SK-N-SH (cell line): Measurements from ENCODE around the gene NTHL1. TPM values are rescaled to one million over a fixed set of nuclear protein-coding genes. Genes with fewer than 3 reads are reported as not detected.

Experiments
- CTCF ChIA-PET: fragments of 300-600, 350-600 bp; formaldehyde crosslinking; extraction: SDS; loops from one replicate; lab custom pipeline; 2021; lab: Yijun Ruan, JAX
- POLR2A ChIA-PET: fragments of 350-600 bp; sonication (Branson Sonifier 250); formaldehyde crosslinking; extraction: SDS; loops from one replicate; lab custom pipeline; 2020; ENCODE audit warnings: antibody characterized with exemption, inconsistent platforms; lab: Yijun Ruan, JAX
- DNase-seq: peaks from one replicate; pipeline ENCODE4 v3.0.0; 2012
- H2AFZ ChIP-seq: fragments of 200-600 bp; sonication (generic); 2 replicates; pipeline ENCODE4 v1.8.1; 2016; ENCODE audit warnings: antibody characterized with exemption, mild to moderate bottlenecking, low read depth
- H3F3A ChIP-seq: fragments of 200-600 bp; sonication (generic); replicated peaks from 2 replicates; pipeline ENCODE3; 2016; ENCODE audit warnings: antibody characterized with exemption, mild to moderate bottlenecking; ENCODE audit not compliant: insufficient read depth
- H3K27ac ChIP-seq, 2 experiments: fragments of 200-500 bp in 1 of 2; fragments of 200-600 bp in 1 of 2; sonication (Bioruptor generic) in 1 of 2; sonication (generic), shearing (Covaris generic) in 1 of 2; 2 replicates each; pipeline versions ENCODE4 v1.5.1 to v1.6.1; 2014 to 2016; ENCODE audit warnings: low read depth in 2 of 2, inconsistent platforms in 1 of 2, low read length in 1 of 2, mild to moderate bottlenecking in 1 of 2, mixed read lengths in 1 of 2
- H3K27me3 ChIP-seq: fragments of 200-600 bp; sonication (generic), shearing (Covaris generic); 2 replicates; pipeline ENCODE4 v1.6.1; 2016; ENCODE audit warnings: mixed run types; ENCODE audit not compliant: insufficient read depth
- H3K36me3 ChIP-seq, 2 experiments: fragments of 200-500 bp in 1 of 2; fragments of 200-600 bp in 1 of 2; sonication (Bioruptor generic) in 1 of 2; sonication (generic) in 1 of 2; replicated peaks in 1 of 2; 2 replicates each; pipeline versions ENCODE3 to v1.5.1; 2014 to 2016; ENCODE audit warnings: low read length in 1 of 2, mild to moderate bottlenecking in 1 of 2; ENCODE audit not compliant: insufficient read depth in 2 of 2, control insufficient read depth in 1 of 2
- H3K4me1 ChIP-seq, 2 experiments: fragments of 200-500 bp in 1 of 2; fragments of 200-600 bp in 1 of 2; sonication (Bioruptor generic) in 1 of 2; sonication (generic), shearing (Covaris generic) in 1 of 2; 2 replicates each; pipeline versions ENCODE4 v1.5.1 to v1.6.1; 2014 to 2016; ENCODE audit warnings: low read depth in 1 of 2, low read length in 1 of 2, mixed run types in 1 of 2; ENCODE audit not compliant: insufficient read depth in 2 of 2, control insufficient read depth in 1 of 2
- H3K4me2 ChIP-seq: fragments of 200-600 bp; sonication (generic), shearing (Covaris generic); 2 replicates; pipeline ENCODE4 v1.6.1; 2017; ENCODE audit warnings: mixed run types
- H3K4me3 ChIP-seq, 2 experiments: fragments of 200-500 bp in 1 of 2; fragments of 200-600 bp in 1 of 2; sonication (Bioruptor generic) in 1 of 2; sonication (generic), shearing (Covaris generic) in 1 of 2; 2 replicates each; pipeline versions ENCODE4 v1.5.1 to v1.8.1; 2014 to 2016; ENCODE audit warnings: low read depth in 2 of 2, inconsistent platforms in 1 of 2, low read length in 1 of 2, mild to moderate bottlenecking in 1 of 2, mixed read lengths in 1 of 2, moderate library complexity in 1 of 2
- H3K79me2 ChIP-seq: fragments of 200-600 bp; sonication (generic); 2 replicates; pipeline ENCODE4 v1.8.1; 2017; ENCODE audit warnings: mild to moderate bottlenecking; ENCODE audit not compliant: insufficient read depth
- H3K9ac ChIP-seq: fragments of 200-600 bp; sonication (generic); 2 replicates; pipeline ENCODE4 v1.6.1; 2017; ENCODE audit warnings: mixed run types
- H3K9me2 ChIP-seq: fragments of 200-600 bp; sonication (generic); 2 replicates; pipeline ENCODE4 v1.6.1; 2017; ENCODE audit warnings: mixed run types
- H3K9me3 ChIP-seq: fragments of 200-600 bp; sonication (generic); 2 replicates; pipeline ENCODE4 v1.6.1; 2017; ENCODE audit warnings: mixed run types, mild to moderate bottlenecking, moderate library complexity
- H4K20me1 ChIP-seq: fragments of 200-600 bp; sonication (generic); 2 replicates; pipeline ENCODE4 v1.6.1; 2017; ENCODE audit warnings: mild to moderate bottlenecking, mixed run types; ENCODE audit not compliant: insufficient read depth
- ELF1 ChIP-seq: IDR thresholded peaks from 2 replicates; pipeline ENCODE4 v1.4.0; 2012
- EP300 ChIP-seq, 2 experiments: IDR thresholded peaks; 2 replicates each; pipeline versions ENCODE4 v1.4.0 to v1.6.1; 2012; ENCODE audit warnings: borderline replicate concordance in 1 of 2, low read depth in 1 of 2, low read length in 1 of 2
- EZH2phosphoT487 ChIP-seq: fragments of 200-600 bp; sonication (generic); IDR thresholded peaks from 2 replicates; pipeline ENCODE4 v1.6.1; 2017; ENCODE audit warnings: low read depth, mixed run types, mild to moderate bottlenecking, antibody characterized with exemption, moderate library complexity, borderline replicate concordance
- FOXJ3 ChIP-seq: sonication (generic); formaldehyde crosslinking; IDR thresholded peaks from 2 replicates; pipeline ENCODE4 v1.5.1; 2020; ENCODE audit warnings: mild to moderate bottlenecking, missing genetic modification reagents
- GABPA ChIP-seq: IDR thresholded peaks from 2 replicates; pipeline ENCODE4 v1.4.0; 2012; ENCODE audit warnings: low read depth, mild to moderate bottlenecking
- GATA2 ChIP-seq: sonication (generic); formaldehyde crosslinking; IDR thresholded peaks from 2 replicates; pipeline ENCODE4 v1.5.0; 2020; ENCODE audit warnings: mild to moderate bottlenecking, missing genetic modification reagents
- JUND ChIP-seq: IDR thresholded peaks from 2 replicates; pipeline ENCODE4 v1.4.0; 2012
- MXI1 ChIP-seq: IDR thresholded peaks from 2 replicates; pipeline ENCODE4 v1.6.1; 2012; ENCODE audit warnings: mild to moderate bottlenecking, low read depth, low read length, improper control_type of control experiment
- RAD21 ChIP-seq: IDR thresholded peaks from 2 replicates; pipeline ENCODE4 v1.6.1; 2012; ENCODE audit warnings: mild to moderate bottlenecking, low read length
- RCOR1 ChIP-seq: fragments of 150-350 bp; IDR thresholded peaks from 2 replicates; pipeline ENCODE4 v1.6.1; 2017; ENCODE audit warnings: antibody characterized with exemption, low read length
- RFX5 ChIP-seq: IDR thresholded peaks from 2 replicates; pipeline ENCODE4 v1.6.1; 2012; ENCODE audit warnings: mild to moderate bottlenecking, improper control_type of control experiment, low read length
- RXRA ChIP-seq: IDR thresholded peaks from 2 replicates; pipeline ENCODE4 v1.4.0; 2012; ENCODE audit warnings: low read depth, mild to moderate bottlenecking, borderline replicate concordance
- TAF1 ChIP-seq: IDR thresholded peaks from 2 replicates; pipeline ENCODE4 v1.6.1; 2012; ENCODE audit warnings: low read depth, mild to moderate bottlenecking, low read length, moderate library complexity, borderline replicate concordance
- TCF12 ChIP-seq: IDR thresholded peaks from 2 replicates; pipeline ENCODE4 v1.4.0; 2012
- TEAD4 ChIP-seq: IDR thresholded peaks from 2 replicates; pipeline ENCODE4 v1.4.0; 2012; ENCODE audit warnings: mild to moderate bottlenecking, borderline replicate concordance; ENCODE audit not compliant: insufficient read depth
- WGBS: methylation state at CpG from one replicate; pipeline ENCODE4 v1.1.6; 2017; ENCODE audit warnings: low lambda C conversion rate; 5-methylcytosine and 5-hydroxymethylcytosine counted together
- polyA plus RNA-seq, 3 experiments: library from polyadenylated mRNA; depleted of rRNA; stranded (reverse); fragments of >200 nt; gene quantifications; 2 replicates each; pipeline ENCODE4 v1.2.3, GENCODE V29; 2012
- TF ChIP-seq, protein P1 (sequence below): fragments of 150-350 bp; IDR thresholded peaks from 2 replicates; pipeline ENCODE4 v1.6.1; 2016; ENCODE audit warnings: mild to moderate bottlenecking, low read depth, low read length
- TF ChIP-seq, protein P2 (sequence below): IDR thresholded peaks from 2 replicates; pipeline ENCODE4 v1.6.1; 2012; ENCODE audit warnings: mild to moderate bottlenecking, low read depth, low read length, moderate library complexity
- TF ChIP-seq, protein P3 (sequence below): IDR thresholded peaks from 2 replicates; pipeline ENCODE4 v1.4.0; 2012; ENCODE audit warnings: low read depth, borderline replicate concordance
- TF ChIP-seq, protein P4 (sequence below): fragments of 150-350 bp; IDR thresholded peaks from 2 replicates; pipeline ENCODE4 v1.6.1; 2017; ENCODE audit warnings: antibody characterized with exemption, low read length, low read depth, borderline replicate concordance
- TF ChIP-seq, protein P5 (sequence below): IDR thresholded peaks from 2 replicates; pipeline ENCODE4 v1.4.0; 2012; ENCODE audit warnings: low read depth, borderline replicate concordance

NTHL1 gene
- polyA plus RNA-seq, 1 of the 3 experiments (the other 2 are of a cell fraction): 77.3 TPM

DNA sequence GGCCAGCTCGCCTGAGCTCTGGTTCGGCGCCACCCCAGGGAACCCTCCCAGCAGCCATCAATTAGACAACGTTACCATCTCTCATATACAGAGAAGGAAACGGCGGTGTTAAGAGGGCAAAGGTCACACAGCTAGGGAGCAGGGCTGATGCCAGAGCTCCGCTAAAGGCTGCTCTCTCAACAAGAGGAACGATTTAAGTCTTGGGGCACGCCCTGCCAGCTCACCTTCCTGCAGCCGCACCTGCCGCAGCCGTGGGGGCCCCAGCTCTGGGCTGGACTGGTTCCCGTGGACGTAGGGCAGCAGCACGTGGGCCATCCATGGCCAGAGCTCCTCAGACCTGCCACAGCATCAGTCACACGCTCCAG lies 44.6 kb upstream of the NTHL1 start:
- ChIA-PET POLR2A (interaction anchor here (1.6 kb wide), 1 partner anchor 34 kb away, joined by 4 read pairs; no protein-coding TSS in a partner anchor), CTCF (interaction anchor here (1.2 to 2.0 kb wide), 3 partner anchors 29 to 70 kb away, joined by 3 to 9 read pairs (median 9); no protein-coding TSS in a partner anchor)
- Histone ChIP-seq H3K27ac (no peak overlapping the region), H3K4me1 (no peaks in the 10 kb centered on the region; a peak in 1 of 4 replicates), H3K4me2 (no peak overlapping the region), H3K27me3 (no peaks in the 10 kb centered on the region), H4K20me1 (peaks cover 12% of the 10 kb centered on the region; the same call in 1 of the 2 replicates), H3K9me2 (no peaks in the 10 kb centered on the region), H3K36me3 (peaks cover 11 to 81% of the 10 kb centered on the region in 2 experiments), H3K79me2 (no peaks in the 10 kb centered on the region), H3K9me3 (no peaks in the 10 kb centered on the region), H2AFZ (no peak overlapping the region), H3K9ac (no peak overlapping the region), H3K4me3 (no peak overlapping the region), H3F3A (peaks cover 21% of the 10 kb centered on the region)
- DNase-seq: no peak
- WGBS: 78% methylated on average over 4 of the region's 16 CpGs
- TF ChIP-seq, protein P1, sequence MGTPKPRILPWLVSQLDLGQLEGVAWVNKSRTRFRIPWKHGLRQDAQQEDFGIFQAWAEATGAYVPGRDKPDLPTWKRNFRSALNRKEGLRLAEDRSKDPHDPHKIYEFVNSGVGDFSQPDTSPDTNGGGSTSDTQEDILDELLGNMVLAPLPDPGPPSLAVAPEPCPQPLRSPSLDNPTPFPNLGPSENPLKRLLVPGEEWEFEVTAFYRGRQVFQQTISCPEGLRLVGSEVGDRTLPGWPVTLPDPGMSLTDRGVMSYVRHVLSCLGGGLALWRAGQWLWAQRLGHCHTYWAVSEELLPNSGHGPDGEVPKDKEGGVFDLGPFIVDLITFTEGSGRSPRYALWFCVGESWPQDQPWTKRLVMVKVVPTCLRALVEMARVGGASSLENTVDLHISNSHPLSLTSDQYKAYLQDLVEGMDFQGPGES: no peak
- TF ChIP-seq, protein P2, sequence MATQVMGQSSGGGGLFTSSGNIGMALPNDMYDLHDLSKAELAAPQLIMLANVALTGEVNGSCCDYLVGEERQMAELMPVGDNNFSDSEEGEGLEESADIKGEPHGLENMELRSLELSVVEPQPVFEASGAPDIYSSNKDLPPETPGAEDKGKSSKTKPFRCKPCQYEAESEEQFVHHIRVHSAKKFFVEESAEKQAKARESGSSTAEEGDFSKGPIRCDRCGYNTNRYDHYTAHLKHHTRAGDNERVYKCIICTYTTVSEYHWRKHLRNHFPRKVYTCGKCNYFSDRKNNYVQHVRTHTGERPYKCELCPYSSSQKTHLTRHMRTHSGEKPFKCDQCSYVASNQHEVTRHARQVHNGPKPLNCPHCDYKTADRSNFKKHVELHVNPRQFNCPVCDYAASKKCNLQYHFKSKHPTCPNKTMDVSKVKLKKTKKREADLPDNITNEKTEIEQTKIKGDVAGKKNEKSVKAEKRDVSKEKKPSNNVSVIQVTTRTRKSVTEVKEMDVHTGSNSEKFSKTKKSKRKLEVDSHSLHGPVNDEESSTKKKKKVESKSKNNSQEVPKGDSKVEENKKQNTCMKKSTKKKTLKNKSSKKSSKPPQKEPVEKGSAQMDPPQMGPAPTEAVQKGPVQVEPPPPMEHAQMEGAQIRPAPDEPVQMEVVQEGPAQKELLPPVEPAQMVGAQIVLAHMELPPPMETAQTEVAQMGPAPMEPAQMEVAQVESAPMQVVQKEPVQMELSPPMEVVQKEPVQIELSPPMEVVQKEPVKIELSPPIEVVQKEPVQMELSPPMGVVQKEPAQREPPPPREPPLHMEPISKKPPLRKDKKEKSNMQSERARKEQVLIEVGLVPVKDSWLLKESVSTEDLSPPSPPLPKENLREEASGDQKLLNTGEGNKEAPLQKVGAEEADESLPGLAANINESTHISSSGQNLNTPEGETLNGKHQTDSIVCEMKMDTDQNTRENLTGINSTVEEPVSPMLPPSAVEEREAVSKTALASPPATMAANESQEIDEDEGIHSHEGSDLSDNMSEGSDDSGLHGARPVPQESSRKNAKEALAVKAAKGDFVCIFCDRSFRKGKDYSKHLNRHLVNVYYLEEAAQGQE: no peak
- no peak for TF ChIP-seq JUND
- TF ChIP-seq RCOR1: no peak
- TF ChIP-seq EP300 (IDR thresholded peaks at IDR 0.05; ENCODE audit: borderline replicate concordance in 1 of 2, low read depth in 1 of 2, low read length in 1 of 2): no peak
- TF ChIP-seq TEAD4: no peak
- TF ChIP-seq, protein P3, sequence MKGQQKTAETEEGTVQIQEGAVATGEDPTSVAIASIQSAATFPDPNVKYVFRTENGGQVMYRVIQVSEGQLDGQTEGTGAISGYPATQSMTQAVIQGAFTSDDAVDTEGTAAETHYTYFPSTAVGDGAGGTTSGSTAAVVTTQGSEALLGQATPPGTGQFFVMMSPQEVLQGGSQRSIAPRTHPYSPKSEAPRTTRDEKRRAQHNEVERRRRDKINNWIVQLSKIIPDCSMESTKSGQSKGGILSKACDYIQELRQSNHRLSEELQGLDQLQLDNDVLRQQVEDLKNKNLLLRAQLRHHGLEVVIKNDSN: no peak
- TF ChIP-seq GABPA: no peak
- TF ChIP-seq GATA2 (CRISPR knock-in tag): no peak
- TF ChIP-seq RXRA: no peak
- TF ChIP-seq MXI1: no peak
- TF ChIP-seq TAF1: no peak
- TF ChIP-seq, protein P4, sequence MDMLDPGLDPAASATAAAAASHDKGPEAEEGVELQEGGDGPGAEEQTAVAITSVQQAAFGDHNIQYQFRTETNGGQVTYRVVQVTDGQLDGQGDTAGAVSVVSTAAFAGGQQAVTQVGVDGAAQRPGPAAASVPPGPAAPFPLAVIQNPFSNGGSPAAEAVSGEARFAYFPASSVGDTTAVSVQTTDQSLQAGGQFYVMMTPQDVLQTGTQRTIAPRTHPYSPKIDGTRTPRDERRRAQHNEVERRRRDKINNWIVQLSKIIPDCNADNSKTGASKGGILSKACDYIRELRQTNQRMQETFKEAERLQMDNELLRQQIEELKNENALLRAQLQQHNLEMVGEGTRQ: no peak
- TF ChIP-seq, protein P5, sequence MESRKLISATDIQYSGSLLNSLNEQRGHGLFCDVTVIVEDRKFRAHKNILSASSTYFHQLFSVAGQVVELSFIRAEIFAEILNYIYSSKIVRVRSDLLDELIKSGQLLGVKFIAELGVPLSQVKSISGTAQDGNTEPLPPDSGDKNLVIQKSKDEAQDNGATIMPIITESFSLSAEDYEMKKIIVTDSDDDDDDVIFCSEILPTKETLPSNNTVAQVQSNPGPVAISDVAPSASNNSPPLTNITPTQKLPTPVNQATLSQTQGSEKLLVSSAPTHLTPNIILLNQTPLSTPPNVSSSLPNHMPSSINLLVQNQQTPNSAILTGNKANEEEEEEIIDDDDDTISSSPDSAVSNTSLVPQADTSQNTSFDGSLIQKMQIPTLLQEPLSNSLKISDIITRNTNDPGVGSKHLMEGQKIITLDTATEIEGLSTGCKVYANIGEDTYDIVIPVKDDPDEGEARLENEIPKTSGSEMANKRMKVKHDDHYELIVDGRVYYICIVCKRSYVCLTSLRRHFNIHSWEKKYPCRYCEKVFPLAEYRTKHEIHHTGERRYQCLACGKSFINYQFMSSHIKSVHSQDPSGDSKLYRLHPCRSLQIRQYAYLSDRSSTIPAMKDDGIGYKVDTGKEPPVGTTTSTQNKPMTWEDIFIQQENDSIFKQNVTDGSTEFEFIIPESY: no peak
- TF ChIP-seq FOXJ3 (CRISPR knock-in tag): no peak
- TF ChIP-seq RAD21: no peak
- TF ChIP-seq EZH2phosphoT487: no peak
- no peak for TF ChIP-seq RFX5
- TF ChIP-seq TCF12: no peak
- no peak for TF ChIP-seq ELF1
